GM12892 (cell line): ENCODE results near the gene KCNH8.

Source experiments
- POLR2A ChIP-seq: IDR thresholded peaks from 2 replicates; pipeline ENCODE4 v1.6.1; 2011; ENCODE audit warnings: low read depth, low read length, control low read depth
- POLR2AphosphoS5 ChIP-seq: IDR thresholded peaks from 2 replicates; pipeline ENCODE4 v1.6.1; 2011; ENCODE audit warnings: low read depth, low read length, control low read depth
- TAF1 ChIP-seq: IDR thresholded peaks from 2 replicates; pipeline ENCODE4 v1.6.1; 2011; ENCODE audit warnings: low read depth, mild to moderate bottlenecking, control low read depth, low read length, borderline replicate concordance

GRCh38 chr3:19489936-19490335, 341.6 kb downstream of the KCNH8 start:
- TF ChIP-seq POLR2AphosphoS5, result no peak
- TF ChIP-seq POLR2A, result no peak
- no peak for TF ChIP-seq TAF1
